HG03108 (cell line): ENCODE results near the gene GLRX3.

Experiments used
- ATAC-seq: cut with Tn5 transposase; IDR thresholded peaks from one replicate; pipeline ENCODE4 v1.9.1; 2021; ENCODE audit warnings: moderate library complexity; ENCODE audit not compliant: unreplicated experiment

The GLRX3 gene

DNA sequence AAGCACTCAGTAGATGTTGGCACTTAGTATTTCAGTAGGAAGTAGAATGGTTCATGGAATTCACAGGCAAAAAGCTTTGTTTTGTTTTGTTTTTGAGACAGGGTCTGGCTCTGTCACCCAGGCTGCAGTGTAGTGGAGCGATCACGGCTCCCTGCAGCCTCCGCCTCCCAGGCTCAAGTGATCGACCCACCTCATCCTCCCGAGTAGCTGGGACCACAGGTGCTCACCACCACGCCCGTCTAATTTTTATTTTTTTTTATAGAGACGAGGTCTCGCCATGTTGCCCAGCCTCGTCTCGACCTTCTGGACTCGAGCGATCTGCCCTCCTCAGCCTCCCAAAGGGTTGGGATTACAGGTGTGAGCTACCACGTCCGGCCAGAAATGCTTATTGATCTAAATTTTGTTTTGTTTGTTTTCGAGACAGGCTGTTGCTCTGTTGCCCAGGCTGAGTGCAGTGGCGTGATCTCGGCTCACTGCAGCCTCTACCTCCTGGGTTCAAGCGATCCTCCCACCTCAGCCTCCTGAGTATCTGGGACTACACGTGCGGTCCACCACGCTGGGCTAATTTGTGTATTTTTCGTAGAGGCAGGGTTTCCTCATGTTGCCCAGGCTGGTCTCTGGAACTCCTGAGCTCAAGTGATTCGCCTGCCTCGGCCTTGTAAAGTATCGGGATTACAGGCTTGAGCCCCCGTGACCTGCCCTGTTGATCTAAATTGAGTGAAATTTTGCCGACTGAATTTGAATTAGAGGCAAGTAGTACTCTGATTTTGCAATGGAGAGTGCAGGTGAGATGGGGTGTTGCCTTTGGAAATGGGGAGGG, 1.7 kb downstream of the GLRX3 start:
- ATAC-seq: no peak

DNA sequence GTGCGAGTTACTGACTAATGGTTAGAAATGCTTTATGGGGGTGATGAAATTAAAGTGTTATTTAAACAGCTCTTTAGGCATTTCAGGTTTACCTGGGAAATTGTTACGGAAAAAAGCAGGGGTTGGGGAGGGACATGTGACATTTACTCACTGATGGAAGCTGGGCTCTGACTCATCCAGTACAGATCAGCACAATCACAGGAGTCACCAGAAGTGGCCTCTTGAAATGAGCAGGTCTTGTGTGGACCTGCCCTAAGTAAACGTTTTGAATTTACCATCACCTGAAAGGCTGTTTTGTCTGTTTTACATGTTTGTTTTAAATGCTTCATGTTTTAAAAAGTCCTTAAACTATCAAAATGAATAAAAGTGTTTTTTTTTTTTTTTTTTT, 2.3 kb downstream of the GLRX3 start:
- ATAC-seq: no peak

DNA sequence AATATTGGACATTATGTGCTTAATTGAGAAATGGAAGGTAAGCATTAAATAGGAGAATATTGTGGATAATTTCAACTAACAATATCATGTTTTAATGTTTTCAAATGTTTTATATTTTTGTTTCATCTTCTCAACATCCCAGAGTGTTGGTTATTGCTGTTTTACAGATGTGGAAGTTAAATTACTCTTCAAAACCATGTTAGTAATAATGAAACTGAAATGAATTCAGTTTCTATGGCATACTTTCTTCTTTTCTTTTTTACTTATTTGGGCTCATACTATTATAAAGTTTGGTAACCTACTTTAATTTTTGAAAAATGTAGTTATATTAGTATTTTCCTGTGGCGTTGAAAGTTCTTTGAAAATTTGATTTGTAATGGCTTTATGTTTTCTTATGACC, 4.2 kb downstream of the GLRX3 start:
- ATAC-seq: no peak

DNA sequence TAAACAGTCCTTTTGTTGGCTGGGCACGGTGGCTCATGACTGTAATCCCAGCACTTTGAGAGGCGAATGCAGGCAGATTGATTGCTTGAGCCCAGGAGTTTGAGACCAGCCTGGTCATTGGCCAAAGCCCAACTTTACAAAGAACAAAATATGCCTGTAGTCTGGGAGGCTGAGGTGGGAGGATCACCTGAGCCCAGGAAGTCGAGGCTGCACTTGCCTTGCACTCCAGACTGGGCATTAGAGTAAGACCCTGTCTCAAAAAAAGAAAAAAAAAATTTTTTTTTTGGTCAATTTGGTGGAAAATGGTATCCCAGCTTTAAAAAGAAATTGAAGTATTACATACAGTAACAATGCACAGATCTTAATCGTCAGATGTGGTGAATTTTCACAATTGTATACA, 4.8 kb downstream of the GLRX3 start:
- no peak for ATAC-seq

DNA sequence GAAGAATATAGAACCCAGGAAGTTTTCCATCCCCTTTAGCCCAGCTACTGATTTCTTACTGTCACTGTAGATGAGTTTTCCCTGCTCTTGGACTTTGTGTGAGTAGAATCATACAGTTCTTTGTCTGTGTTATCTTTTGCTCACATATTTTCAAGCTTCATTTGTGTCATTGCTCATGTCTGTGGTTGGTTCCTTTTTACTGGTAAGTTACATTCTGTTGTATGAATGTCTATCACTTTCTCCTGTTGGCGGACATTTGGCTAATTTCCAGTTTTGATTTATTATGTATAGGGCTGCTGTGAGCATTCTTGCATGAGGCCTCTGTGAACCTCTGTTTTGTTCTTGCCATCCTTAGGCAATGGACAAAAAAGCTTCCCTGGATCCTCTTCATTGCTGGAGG, 5.3 kb downstream of the GLRX3 start:
- ATAC-seq: peak; percentile 29

DNA sequence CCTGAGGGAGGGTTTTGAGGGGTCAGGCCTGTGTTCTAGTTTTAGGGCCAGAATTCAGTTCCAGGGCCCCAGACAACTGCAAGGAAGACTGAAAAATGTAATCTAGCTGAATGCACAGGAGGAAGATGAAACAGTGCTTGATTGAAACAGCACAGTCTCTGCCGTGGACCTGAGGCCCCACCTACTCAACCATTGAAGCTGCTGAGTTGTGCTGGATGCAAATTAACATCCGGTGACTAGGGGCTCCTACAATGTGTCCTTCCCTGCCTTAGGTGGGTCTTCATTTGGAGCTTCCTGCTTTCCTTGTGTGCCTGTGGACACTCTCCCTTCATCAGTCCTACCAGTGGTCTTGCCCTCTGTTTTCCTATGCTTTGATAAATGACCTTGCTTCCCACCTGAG, 5.7 kb downstream of the GLRX3 start:
- peak; percentile 82 for ATAC-seq

DNA sequence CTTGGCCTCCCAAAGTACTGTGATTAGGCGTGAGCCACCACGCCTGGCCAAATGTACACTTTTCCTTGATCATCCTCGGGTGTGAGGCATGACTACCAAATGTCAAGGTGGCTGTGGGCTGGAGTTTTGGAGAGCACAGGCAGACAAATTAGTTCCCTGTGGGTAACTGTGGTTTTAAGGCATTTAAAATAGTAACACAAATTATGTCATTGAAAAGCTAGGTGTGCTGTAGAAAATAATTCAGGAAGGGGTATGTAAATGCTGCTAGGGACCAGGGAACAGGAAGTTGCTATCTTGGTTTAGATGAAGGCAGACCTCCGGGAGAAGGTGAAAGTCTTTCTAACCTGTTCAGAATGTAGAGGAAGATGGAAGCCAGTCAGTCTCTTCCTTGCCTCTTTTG, 9.9 kb downstream of the GLRX3 start:
- ATAC-seq: no peak

DNA sequence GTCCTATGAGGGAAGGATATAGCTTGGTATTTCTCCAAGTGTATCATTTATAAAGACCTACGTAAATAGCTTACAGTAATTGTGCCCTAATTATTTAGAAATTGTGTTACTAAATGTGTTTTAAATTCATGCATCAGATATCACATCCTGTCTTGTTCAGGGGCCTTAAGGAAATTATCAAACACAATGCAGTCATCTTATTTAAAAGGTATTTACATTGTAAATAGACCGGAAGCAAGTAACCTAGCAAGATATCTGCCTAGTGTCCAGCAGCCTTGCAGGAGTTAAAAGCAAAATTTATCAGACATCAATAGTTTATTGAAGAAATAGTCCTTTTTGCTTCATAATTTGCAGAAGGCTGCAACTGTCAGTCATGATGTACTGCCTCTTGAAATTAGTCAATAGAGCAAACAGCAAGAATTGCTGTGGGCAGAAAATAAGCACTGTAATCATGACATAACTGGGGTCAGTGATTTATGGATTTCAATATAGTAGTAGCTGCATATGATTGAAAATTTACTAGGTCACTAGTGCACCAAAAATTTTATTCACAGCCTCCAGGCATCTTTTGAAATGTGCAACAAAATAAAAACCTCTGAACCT, 23.1 kb downstream of the GLRX3 start:
- no peak for ATAC-seq

DNA sequence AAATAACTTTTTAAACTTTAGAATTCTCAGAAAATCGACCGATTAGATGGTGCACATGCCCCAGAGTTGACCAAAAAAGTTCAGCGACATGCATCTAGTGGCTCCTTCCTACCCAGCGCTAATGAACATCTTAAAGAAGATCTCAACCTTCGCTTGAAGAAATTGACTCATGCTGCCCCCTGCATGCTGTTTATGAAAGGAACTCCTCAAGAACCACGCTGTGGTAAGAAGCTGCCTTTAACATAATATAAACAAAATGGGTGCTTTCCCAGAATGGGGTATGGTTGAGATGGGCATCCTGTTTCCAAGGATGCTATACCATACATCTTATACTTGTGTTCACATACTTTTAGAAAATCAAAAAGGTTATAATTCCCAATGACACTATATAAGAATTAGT, 24.6 kb downstream of the GLRX3 start:
- ATAC-seq: peak; percentile 65

DNA sequence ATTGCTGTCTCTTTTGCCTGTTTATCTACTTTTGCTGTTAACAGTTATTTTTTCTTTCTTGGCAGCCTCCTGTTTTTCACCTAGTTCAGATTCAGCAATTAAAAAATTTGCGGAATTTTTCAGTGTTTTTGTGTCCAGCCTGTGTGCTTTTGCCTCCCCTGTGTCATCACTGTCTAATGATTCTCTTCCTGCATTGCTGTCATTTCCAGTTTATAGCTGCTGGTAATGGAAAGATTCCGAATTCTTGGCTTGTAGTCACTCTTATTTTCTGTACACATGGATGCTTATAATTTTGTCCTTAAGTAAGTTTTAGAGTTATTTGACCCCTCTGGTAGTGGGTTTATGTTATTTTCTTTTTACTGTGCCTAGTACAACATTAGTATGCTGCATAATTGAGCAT, 25.1 kb downstream of the GLRX3 start:
- no peak for ATAC-seq

DNA sequence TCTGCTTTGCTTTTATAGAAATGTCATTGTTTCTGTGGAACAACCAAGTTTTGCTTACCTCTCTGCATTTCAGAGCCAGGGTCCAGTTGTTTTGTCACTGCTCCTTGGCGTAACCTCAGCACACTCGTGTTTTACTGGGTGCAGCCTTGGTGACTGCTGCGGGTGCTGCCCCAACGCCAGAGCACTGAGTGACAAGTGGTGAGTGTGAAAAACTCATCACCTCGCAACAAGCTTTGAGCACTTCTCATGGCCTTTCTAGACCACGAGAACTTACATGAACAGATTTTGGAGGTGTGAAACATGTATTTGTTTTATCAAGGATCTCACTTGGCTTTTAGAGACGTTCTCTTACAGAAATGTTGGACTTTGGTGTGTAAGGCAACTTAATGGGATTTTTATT, 31.0 kb downstream of the GLRX3 start:
- ATAC-seq: no peak

DNA sequence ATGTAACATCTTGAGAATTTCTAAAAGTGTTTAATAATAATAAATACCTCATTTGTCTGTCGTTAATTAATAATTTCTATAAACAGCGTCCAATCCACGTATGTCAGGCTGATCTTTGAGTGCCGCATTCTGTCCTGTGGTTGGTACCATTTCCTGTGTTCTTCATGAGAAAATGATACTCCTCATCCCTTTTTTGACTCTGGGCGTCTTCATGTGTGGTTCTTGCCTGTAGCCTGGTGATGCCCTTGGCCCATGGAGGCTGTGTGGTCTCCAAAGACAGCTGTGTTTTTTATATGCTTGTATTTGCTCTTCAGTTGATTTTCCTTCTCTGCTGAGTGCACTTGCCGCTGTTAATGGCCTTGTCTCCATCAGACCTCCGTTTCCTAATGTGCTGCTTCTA, 31.5 kb downstream of the GLRX3 start:
- ATAC-seq: no peak

DNA sequence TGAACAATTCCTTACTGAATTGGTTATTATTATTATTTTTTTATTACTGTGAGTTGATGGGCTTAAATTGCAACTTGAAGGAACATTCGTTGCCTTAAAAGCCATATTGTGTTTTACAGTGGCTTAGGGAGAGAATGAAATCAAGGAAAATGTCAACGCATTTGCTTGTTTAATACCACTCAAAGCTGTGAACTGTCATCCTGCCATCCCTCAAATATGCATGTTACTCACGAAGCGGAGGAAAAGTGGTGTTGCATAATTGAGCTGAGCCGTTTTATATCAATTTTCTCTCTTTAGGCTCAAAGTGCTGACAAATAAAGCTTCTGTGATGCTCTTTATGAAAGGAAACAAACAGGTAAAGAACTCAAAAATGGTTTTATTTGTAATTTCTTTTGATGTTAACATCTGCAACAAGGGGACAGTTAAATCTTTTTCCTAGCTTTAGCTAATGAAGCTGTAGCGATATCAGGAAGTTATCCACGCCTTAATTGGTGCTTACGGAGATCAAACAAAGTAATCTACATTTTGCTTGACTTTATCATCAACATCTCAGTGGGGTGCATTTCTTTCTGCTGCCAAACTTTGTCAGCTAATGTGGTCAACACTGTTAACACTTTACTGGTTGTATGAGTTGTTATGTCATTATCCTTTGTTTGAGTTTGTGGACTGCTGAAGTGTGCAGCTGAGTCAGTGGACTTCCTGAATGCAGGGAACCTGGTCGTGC, 33.1 kb downstream of the GLRX3 start:
- ATAC-seq: no peak

DNA sequence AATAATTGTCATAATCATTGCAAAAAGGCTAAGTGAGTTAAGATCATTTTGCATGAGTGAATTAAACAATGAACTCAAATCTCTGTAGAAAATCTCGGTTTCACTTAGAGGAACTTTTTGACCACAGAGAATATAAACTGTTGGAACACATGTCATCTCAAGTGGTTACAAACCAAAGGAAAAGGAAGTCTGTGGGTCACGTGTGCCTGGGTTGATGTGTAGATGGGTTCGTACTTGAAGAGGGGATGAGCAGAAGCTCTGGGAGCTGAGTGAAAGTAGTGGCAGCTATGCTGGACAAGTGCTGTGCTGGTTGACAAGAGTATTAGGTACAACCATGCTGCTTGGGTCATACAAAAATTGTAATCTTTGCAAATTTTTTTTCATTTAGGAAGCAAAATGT, 35.0 kb downstream of the GLRX3 start:
- ATAC-seq: no peak

DNA sequence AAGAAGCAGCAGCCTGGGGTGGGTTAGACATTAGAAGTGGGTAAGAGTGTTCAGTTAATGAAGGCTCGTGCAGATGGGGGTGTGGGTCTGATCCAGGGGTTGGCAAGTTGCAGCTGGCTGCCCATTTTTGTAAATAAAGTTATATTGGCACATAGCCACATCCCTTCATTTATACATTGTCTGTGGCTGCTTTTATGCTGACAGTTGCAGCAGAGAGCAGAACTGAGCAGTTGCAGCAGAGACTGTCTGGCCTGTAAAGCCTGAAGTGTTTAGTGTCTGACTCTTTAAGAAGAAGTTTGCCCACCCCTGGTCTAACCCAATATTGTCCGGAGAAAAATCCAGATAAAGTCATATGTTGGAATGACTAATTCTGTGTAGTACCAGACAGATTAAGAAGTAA, 38.1 kb downstream of the GLRX3 start:
- no peak for ATAC-seq

DNA sequence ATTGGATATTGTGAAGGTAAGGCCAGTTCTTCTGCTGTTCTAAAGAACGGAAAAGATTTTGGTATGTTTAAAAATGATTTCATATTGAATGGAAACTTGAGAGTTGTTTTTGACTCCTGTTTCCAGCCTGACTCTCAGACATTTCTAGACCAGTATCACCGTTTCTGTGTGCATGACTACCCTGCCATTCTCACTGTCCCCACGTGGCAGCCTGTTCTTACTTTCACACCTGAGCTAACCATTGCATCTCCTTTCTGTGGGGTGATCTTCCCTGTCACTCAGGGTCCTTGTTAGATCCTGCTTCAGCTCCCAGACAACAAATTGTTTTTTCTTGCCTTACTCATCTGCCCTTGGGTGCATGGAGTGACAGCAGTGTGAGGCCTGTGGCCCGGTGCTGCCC, 38.9 kb downstream of the GLRX3 start:
- ATAC-seq: no peak

DNA sequence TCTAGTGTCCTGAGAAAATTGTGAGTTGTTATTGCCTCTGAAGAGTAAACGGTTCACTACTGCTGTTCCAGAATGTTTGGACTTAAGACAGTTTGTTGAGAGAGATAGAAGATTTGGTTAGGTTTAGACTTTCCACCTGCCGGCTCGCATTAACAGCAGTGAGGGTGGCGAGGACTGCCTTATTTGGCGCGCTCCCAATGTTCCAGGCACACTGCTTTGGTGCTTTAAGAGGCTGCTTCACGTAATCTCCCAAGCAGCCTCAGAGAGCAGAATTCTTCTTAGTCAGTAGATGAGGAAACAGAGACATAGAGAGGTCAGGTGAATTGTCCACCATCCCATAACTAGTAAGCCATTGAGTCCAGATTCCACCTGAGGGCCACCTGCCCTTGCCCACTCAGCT, 41.1 kb downstream of the GLRX3 start:
- no peak for ATAC-seq

DNA sequence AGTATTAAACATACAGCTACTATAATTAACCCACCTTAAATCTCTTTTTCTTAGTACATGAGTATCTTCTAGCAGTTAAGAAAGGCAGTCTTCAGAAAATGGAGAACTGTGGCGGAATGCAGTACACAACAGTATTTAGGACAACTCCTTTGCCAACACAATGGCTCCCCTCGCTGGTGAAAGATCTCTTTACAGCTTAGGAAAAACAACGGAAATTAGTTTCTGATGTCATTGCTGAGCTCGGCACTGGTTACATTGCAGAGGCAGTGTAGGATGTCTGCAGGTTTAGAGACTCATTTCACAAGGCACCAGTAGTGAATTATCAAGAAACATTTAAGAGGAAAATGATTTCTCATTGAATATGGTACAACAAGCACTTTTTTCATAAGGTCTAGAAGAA, 43.4 kb downstream of the GLRX3 start:
- no peak for ATAC-seq

DNA sequence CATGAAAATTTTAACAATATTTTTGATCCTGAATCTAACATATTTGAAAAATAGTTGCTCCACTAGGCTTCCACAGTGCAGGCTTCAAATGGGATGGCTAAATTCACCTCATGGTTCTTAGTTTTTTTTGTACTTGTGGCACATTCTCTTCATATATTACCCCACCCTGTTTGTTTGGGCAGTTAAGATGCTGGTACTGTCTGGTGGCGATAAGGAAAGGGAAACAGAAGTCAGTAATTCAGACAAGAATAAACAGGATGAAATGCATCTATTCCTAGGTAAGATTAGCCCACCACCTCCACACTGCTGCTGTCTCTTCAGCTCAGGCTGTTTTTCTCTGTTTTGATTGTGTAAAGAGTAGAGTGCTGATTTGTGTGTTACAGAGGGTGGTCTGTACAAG, 44.2 kb downstream of the GLRX3 start:
- ATAC-seq: no peak

DNA sequence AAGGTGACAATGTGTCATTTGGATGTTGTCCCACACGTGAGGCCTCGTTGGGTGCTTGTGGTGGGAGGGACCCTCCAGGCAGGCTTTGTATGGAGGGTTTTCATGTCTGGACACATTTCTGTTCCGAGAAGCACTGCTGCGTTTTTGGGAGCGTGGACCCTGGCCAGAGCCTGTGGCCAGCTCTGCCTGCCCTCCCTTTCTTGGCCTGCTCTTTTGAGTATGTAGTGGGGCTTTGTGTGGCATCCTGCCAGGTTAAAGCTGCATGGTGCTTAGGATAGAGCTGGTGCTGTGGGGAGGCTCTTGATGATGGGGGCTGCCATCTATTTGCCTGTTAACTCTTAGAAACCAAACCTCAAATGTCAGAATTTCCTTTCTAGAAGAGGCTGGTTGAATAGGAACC, 45.7 kb downstream of the GLRX3 start:
- no peak for ATAC-seq

DNA sequence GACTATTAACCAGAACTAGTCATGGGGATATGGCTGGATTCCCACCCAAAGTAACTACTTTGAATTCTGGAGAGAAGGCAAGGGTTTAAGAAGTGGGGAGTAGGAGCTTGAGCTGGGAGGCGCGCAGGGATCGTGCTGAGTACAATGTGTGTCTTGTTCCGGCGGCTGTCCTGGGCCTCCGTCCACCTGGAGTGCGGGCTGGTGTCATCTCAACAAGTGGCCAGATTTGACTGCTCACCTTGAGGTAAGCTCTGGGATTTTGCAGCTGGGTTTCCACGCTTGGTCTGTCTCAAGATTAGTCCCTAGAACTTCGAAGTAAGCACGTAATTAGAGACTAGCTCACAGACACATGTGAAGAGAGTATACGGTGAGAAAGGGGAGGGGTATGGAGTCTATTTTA, 49.4 kb downstream of the GLRX3 start:
- ATAC-seq: no peak
